NCI-H748 (cell line): Measurements from ENCODE around the gene CTSF.
"Not testable (repeated sequence)": the region's sequence is repeated elsewhere in the genome, so short reads cannot be mapped to it uniquely, and the experiment has no call there.

Experiments
- DNase-seq: peaks from one replicate; lab custom pipeline; 2025; ENCODE audit not compliant: unreplicated experiment; lab: John Stamatoyannopoulos, UW

The CTSF gene

DNA sequence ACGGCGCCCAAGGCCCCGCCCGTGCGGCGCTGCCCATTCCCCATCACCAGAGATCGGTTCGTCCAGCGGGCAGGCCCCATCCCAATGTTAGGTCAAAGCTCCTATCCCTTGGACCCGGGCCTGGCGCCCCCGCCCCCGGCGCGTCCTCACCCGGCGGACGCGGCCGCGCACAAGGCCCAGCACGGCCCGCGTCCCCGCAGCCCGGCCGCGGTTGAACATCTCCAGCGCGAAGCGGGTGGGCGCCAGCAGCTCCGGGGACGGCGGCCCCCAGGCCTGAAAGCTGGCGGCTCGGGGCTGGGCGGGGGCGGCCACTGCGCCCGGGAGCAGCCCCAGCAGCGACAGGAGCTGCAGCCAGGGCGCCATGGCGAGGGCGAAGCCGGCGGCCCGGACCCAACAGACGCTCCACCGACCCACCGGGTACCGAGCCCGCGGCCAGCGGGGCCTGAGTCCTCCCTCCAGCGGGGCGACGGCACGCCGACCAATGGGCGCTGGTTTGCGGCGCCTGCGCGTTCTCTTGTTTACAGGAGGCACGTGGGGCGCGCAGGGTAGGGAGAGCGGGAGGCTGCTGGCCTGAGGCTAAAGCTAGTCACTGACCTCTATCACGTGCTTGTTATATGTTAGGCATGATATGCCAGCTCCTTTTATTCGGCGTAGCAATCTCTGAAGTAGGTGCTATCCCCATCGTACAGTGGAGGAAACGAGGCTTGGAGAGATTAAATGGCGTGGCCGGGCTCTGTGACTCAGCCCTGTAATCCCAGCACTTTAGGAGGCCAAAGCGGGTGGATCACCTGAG lies at the start of gene CTSF:
CTSF (minus strand) TSS at position 483 of the 793 bp plus-strand sequence; CDS start at position 363, 120 bp downstream.
- DNase-seq, result peak; percentile 87

DNA sequence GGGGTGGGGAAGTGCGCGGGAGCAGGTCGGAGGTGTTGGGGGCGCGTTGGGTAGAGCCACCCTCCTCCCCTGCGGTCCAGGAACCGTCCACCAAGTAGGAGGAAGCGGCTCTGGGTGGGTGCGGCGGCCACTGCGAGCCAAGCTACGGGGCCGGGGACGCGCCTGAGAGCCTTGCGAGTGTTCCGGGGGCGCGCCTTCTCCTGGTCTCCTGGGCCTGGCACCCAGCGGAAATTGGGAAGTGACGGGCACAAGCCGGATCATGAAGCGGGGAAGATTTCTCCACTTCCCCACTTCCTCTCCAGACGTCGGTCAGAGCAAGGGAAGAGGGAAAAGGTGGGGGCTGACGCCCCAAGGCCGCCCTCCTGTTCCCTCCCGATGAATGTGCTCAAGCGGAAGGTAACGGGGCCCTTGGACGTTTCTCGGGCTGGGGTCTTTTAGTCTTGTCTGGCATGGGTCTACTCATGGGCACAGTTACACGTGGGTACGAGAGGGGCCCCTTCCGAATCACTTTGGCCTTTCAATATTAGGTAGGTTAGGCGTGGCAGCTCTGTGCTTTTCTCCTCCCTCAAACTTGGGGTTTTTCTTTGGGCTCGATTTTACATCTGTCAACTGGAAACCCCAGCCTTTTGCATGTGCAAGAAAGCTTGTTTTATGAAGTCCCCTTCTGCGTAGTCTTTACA lies 48.9 kb upstream of the CTSF start:
- DNase-seq, result peak; percentile 82

DNA sequence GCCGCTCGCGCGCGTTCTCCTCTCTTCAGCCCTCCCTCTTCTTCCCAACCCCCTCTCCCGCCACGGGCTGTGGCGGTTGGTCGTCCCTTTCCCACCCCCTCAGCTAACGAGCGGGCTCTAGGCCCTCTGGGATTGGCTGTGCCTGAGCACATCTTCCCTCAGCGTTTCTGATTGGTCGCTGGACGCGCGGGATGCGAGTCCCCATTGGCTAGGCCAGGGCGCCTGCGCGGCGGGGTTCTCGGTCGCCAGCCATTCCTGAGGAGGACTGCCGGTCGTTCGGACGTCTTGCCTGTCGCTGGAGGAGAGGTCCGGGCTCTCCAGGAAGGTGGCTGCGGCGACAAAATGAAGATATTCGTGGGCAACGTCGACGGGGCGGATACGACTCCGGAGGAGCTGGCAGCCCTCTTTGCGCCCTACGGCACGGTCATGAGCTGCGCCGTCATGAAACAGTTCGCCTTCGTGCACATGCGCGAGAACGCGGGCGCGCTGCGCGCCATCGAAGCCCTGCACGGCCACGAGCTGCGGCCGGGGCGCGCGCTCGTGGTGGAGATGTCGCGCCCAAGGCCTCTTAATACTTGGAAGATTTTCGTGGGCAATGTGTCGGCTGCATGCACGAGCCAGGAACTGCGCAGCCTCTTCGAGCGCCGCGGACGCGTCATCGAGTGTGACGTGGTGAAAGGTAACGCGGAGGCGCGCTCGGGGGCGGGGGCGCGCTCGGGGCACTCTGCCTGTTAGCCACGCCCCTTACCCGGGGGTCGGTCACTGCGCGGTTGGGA lies 48.2 kb upstream of the CTSF start, which contains the start of gene RBM14:
RBM14 (plus strand) TSS at position 252 of the 776 bp plus-strand sequence; CDS start at position 343, 91 bp downstream.
- DNase-seq, result peak; percentile 100

DNA sequence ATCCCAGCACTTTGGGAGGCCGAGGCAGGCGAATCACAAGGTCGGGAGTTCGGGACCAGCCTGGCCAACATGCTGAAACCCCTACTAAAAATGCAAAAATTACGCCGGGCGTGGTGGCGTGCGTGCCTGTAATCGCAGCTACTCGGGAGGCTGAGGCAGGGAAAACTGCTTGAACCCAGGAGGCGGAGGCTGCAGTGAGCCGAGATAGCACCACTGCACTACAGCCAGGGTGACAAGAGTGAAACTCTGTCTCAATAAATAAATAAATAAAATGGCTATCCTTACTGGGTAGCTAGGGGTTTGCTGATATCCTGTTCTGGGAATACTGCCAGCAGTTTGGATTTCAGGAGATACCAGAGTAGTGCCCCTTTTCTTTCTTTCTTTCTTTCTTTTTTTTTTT lies 45.7 kb upstream of the CTSF start:
- DNase-seq, result no peak

DNA sequence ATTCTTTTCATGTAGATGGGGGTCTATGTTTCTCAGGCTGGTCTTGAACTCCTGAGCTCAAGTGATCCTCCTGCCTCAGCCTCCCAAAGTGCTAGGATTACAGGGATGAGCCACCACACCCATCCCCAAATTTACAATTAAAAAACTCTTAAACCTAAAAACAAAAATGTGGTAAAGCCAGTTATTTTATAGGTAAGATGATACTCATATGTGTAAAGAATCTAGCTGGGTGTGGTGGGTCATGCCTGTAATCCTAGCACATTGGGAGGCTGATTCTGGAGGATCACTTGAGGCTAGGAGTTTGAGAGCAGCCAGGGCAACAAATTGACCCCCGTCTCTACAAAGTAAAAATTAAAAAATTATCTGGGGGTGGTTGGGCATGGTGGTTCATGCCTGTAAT lies 44.1 kb upstream of the CTSF start:
- DNase-seq, result no peak

DNA sequence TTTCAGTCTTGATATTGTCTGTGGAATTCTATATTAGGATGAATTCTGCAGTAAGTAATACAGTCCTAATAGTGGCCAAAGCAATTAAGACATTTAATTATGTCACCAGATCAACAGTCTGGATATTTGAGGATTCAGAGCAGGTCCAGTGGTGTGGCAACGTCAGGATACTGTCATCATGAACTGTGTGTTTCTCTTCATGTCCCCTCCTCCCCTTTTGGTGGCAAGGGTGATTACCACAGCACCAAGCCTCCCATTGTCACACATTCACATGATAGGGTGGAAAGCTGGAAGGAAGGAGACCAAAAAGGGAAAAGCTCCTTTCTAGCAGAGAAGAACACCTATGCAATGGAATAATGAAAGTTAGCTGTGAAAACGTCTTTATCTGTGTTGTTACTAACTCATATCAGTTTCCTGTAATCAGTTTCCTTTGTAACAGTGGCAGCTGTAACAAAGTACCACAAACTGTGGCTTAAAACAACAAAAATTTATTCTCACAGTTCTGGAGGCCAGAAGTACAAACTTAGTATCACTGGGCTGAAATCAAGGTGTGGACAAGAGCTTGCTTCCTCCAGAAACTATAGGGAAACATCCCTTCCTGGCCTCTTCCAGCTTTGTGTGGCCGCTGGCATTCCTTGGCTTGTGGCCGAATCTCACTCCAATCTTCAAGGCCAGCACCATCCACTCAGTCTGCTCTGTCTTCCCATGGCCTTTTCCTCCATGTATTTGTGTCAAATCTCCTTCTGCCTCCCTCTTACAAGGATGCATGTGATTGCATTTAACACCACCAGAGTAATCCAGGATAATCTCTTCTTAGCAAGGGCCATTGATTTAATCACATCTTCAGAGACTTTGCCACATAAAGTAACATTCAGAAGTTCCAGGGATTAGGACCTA lies 41.6 kb upstream of the CTSF start:
- no peak for DNase-seq

DNA sequence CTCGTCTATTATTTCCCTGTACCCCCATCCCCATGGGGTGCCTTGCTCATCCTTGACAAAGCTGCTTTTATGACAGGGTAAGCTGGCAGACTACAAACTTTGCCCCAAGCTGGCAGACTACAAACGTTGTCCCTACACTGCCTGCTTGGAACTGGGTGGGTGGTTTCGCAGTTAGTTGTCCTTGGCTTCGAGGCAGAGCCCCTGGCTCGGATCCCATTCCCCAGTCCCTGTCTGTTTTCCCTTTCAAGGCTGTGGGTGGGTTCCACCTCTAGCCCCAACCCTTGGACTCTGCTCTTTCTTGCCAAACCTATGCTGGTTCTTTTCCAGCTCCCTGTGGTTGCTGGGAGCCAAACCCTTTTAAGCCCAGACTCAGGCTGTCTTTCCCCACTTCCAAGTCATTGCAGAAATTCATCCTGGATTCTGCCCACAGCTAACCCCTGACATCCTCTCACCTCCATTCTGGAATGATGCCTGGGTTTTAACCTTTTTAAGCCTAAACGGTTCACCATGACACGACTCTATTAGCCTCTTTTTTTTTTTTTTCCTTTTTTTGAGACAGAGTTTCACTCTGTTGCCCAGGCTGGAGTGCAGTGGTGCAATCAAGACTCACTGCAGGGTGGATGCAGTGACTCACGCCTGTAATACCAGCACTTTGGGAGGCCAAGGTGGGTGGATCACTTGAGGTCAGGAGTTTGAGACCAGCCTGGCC lies 38.9 kb upstream of the CTSF start:
- DNase-seq, result no peak

DNA sequence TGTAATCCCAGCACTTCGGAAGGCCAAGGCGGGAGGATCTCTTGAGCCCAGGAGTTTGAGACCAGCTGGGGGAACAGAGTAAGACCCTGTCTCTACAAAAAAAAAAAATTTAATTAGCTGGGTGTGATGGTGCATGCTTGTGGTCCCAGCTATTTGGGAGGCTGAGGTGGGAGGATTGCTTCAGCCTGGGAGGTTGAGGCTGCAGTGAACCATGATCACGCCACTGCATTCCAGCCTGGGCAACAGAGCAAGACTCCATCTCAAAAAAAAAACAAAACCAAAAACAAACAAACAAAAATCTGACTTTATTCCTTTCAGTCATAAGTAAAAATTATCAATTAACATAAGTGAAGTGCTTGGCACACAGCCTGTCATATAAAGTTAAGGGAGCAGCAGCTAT lies 38.2 kb upstream of the CTSF start:
- not testable (repeated sequence) for DNase-seq

DNA sequence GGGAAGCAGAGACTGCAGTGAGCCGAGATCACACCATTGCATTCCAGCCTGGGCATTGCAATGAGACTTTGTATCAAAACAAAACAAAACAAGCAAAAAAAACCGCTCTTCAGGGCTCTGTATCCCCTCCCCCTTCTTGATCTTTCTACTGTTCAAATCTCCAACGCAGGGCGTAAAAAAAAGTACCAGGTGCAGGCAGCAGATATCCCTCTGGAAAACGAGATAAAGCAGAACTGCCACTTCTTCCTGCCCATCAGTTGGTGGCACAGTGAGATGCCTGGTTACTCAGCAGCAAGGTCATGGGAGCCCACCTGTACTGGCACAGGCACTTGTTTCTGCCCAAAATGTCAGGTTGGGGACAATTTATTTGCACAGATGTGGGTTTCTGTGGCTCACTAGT lies 35.7 kb upstream of the CTSF start:
- no peak for DNase-seq

DNA sequence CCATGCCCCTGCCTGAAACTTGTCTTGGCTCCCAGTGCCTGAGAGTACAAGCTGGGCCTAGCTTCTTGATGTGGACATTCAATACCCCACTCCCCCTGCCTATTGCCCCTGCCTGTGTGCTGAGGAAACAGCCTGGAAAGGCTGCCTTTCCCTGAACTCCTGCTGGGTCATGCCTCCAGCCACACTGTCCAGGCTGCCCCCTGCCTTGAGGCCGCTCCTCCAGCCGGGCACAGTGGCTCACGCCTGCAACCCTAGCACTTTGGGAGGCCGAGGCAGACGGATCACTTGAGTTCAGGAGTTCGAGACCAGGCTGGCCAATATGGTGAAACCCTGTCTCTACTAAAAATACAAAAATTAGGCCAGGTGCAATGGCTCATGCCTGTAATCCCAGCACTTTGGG lies 34.7 kb upstream of the CTSF start:
- no peak for DNase-seq

DNA sequence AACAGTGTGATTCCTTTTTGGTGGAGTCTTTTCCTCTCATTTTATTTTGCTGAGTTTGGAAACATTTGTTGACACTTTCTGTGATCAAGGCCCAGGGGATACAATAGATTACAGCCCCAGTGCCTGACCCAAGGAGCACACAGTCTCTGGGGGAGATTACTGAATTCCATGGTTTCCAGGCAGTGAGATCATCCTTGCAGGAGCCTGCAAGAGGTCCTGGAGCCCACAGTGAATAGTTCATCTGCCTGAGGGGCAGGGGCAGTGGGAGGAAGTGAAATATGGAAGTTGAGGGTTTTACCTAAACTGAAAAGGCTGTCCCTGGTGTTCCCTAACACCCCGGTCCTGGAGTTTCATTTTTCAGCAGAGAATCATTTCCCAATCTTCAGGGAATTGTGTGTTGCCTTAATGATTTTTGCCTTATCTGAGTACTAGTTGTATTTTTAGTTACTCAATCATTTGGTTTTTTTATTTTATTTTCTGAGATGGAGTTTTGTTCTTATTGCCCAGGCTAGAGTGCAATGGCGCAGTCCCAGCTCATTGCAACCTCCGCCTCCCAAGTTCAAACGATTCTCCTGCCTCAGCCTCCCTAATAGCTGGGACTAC lies 32.3 kb upstream of the CTSF start:
- DNase-seq, result no peak

DNA sequence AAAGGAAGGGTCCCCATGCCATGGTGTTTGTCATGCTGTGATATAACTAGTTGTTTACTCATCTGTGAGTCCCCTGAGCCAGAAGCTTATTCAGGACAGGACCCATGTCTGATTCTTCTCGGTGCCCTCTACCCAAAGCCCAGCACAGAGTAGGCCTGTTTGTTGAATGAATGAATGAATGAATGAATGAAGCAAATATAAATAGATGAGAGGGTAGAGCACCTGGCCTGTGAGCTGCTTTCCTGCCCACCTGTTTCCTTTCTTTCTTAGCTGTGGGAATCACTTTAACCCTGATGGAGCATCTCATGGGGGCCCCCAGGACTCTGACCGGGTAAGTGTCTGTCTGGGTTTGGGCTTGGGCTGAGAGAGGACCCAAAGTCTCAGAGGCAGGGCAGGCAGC lies 31.8 kb upstream of the CTSF start:
- no peak for DNase-seq

DNA sequence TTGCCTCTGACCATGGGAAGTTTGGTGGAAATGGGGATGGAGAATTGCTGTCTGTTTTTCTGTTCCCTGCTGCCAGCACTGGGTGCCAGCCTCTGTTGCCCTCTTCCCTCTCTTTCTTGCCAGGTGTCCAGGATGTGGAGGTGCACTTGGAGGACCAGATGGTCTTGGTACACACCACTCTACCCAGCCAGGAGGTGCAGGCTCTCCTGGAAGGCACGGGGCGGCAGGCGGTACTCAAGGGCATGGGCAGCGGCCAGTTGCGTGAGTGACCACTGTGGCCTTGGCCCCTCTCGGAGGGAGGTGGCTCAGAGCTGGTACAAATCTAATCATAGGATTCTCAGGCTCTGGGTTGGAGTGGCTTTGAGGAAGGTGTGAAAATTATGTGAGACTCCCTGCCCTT lies 30.6 kb upstream of the CTSF start:
- DNase-seq, result no peak

DNA sequence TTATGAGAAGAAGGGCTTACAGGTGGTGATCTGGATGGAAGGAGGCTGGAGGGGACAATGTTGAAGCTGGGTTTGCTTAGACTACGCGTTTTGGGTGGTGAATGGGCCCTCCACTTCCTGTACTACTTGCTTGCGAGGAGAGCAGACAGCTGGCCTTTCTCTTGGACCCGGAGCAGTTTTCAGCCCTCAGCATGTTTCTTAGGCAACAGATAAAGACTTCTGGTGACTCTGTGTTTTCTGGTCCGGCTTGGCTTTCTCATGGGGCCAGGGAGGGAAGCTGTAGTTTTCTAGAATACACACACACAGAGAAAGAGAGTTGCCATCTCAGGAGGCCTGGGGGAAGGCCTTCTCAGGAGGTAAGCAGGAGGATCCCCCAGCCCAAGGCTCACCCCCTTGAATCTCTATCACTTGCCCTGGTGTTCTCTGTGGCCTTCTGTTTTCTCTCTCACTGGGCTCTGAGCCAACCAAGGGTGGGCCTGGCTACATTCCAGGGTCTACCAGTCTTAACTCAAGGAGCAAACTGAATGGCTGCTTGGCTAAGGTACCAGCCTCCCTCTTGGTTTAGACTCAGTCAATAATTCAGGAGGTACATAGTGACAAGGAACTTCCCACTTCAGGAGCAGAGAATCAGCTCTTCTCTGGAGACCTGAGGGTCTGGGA lies 27.0 kb upstream of the CTSF start:
- DNase-seq, result no peak

DNA sequence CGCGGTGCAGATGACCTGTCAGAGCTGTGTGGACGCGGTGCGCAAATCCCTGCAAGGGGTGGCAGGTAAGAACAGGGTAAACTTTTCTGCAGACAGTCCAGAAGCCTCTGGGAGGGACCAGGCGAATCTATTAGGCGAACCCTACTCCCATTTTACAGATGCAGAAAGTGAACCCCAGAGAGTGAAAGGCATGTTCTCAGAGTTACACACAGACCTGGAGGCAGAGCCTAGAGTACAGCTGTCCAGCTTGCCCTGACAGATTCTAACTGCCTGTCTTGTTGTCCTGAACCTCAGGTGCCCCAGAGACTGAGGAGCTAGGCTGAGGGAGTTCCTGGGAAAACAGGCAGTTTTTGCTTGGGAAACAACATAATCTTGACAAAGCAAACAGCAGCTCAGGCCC lies 25.2 kb upstream of the CTSF start:
- DNase-seq, result no peak

DNA sequence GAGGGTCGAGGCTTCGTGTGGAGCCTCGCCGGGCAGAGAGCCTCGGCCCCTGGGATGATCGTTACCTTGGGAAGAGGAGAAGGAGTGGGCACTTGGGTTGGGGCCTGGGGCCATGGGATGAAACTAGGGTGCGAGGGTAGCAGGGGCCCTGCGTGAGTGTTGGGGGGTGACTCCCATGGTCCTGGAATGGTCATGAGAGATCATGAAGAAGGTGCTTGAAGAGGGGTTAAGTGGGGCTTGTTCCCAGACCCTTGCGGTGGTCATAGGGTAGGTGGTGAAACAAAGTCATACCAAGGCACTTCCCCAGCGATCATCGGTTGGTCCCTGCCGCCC lies 24.9 kb upstream of the CTSF start:
- DNase-seq, result no peak

DNA sequence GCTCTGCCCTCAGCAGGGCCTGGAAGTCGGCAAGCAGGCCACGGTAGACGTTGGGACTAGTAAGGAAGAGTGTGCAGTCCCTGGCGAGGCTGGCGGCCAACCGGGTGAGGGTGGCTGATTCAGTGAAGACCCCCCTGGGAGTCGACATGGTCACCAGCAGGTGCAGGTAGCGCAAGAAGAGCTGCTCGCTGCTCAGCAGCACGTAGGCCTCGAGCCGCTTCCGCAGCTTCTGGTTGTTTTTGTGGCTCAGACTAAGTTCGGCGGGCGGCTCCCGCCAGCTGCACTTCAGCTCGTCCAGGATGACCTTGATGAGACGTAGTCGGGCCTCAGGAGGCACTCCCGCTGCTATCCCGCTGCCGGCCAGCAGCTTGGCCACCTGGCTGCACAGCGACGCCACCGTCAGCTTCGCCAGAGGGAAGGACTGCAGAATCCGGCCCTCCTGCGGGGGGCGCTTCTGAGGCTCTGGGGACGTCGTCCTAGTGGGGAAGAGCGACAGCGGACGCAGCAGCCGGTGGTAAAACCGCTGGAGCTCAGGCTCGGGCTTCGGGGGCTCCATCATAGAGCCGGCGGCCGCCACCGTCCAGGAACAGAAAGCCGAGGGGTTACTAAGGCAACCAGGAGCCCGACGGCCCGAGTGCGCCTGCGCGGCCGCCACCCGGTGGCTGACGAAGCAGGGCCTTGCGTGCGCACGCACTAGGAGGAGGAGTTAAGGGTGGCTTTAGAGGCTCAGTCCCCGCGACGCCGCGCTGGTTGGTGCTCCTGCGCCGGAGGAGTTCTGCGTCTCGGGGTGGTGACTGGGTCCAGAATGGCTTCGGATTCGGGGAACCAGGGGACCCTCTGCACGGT lies 24.3 kb upstream of the CTSF start, which contains the start of the genes CCDC87 and CCS:
CCDC87 (minus strand) TSS at position 607 of the 846 bp plus-strand sequence; CDS start at position 559, 48 bp downstream.
CCS (plus strand) TSS at position 729 of the 846 bp plus-strand sequence; CDS start at position 806, 77 bp downstream.
- peak; percentile 96 for DNase-seq

DNA sequence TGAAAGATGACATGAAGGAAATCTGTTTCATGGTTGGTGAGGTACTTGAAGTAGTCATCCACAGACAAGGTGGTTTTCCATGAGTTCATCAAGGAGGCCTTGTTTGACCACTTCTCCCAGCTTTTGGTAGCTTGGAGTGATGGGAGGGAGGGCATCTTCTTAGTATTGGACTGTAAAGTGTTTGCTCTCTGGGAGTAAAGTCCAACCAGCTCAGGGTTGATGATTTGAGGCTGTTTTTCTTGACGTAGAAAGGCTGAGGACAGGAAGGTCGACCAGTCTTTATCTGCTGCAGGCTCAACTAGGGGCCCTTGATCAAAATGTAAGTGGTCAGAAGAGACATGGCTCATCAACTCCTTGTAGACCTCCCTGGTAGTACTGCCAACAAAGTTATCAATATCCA lies 22.8 kb upstream of the CTSF start:
- DNase-seq, result no peak
